IPS-NIHi7 (cell line): ENCODE measurements around the gene HIC1.

ENCODE experiments used
- DNase-seq: peaks from one replicate; pipeline ENCODE4 v3.0.0; 2012; ENCODE audit warnings: mixed read lengths; ENCODE audit errors: extremely low spot score

HIC1 gene

DNA sequence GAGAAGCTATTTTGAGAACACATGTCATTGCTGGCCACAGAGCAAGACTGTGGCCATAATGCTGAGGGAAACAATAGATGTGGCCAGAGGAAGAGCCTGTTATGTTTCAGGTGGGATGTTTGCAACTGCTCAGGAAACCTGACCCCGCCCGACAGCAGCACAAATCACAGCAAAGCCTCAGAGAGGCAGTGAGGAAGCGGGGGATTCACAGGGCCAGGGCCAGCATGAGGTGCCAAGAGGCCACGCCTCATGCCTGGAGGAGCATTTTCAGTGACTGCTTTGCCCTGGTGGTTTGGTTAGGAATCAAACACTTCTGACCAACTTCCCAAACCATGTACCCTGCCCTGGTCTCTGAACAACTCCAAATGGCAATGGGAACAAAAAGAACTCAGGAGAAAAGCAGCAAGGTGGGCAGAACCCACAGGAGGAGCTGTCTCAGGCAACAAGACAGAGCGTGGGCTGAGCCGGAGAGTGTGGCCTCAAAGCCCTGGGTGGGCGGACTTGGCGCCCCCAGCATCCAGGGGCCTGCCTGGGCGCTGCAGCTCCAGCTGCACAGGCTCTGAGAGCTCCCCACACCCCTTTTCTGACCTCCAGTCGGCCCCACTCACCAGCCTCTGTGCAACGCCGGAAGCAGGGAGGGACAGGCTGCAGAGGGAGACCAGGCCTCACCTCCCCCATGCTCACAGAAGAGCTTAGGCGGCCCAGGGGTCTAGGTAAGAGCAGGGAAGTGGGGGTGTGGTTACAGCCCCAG lies 20.6 kb downstream of the HIC1 start:
- no peak for DNase-seq

DNA sequence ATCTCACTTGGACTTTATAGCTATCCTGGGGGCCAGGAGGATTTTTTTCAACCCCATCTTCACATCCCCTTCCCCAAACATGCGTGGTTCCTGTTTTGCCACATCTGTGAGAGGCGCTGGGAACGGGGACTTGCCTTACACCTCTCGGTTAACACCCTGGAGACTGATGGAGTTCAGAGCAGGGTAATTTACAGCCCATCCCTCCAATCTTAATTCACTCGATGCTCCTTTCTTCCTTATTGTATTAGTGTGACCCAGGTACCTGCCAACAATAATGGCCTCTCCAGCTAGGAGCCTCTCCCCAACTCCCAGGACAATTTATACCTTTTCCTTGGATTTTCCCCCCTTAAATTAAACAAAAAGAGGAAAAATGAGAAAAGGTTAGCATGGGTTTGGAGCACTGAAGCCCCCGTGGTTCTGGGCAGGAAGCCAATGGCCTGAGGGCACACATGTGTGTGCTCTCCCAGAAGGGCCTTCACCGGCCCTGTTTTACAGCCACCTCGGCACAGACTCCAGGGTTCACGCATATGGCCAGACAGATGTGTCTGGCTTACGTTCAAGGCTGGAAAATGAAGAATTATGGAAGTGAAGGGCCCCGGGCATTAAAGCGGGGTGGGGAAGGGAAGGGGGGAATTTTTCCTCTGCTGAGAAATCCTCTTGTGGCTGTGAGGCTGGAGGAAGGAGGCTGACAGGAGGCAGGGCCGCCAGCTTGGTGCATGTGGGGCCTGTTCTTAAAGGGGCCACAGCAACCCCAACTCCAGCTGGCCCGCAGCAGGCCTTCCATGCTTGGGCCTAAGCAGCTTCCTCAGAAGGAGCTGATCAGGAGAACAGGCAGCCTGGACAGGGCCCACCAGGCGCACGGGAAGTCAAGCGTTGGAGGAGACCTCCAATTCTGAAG lies 21.4 kb downstream of the HIC1 start:
- no peak for DNase-seq

DNA sequence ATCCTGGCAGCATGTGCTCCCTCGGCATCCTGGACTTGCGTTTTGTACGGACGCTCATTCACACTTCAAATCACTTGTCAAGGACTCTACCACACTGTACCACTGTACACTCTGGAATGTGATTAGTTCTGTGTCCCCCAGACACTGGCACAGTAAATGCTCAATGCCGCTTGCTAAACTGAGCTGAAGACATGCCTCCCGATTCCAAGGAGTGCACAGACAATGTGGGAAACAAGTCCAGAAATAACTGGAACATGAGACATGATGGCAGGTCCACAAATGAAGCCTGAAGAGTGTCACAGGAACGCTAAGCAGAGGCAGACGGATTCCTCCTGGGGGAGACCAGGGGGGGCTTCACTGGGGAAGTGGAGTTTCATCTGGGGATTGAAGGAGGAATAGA lies 22.1 kb downstream of the HIC1 start:
- no peak for DNase-seq

DNA sequence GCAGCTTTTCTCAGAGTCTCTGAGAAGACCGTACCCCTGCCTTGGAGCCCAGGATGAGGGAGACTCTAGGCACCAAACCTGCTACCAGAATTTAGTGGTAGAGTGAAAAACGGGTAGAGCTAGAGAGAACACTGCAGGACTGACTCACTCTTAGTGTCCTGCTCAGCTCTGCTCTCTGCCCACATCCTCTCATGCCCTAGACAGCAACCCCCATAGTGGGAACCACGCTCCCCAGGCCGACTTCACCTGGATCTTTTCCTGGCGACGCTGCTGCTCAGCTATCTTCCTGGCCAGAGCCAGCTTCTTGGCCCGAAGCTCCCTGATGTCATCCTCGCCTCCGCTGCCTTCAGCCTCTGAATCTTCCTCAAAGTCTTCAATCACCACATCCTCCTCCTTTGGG lies 26.7 kb downstream of the HIC1 start:
- no peak for DNase-seq

DNA sequence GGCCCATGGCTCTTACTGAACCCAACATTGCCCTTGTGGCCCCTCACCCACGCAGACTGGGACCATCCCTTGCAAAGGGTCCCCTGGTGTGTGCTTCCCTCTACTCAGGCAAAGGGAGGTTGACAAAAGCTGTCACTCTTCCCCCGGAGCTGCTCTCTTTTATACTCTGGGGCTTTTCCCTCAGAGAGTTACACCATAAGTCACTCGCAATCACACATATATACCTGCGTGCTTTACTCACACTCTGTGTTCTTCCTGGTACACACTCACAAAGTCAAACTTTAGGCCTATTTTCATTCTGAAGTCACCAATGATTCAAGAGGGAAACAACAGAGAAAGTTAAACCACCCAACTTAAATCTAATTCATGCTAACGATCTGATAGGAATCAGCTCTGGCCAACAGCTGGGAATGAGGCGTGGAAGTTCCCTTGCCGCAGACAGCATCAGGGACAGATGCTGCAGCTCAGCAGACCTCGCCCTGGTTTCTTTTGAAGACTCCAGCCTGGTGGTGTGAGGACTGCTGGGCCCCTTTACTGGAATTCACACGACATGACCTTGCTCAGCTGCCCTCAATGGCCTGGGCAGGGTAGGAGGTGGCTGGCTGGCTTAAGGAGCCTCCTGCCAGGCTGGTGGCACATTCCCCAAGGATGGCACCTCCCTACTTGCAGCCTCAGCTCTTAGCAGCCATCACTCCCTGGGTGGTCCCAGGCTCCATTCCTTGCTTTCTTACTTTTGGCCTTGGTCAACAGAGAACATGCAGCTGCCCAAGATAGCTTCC lies 27.3 kb downstream of the HIC1 start:
- no peak for DNase-seq

DNA sequence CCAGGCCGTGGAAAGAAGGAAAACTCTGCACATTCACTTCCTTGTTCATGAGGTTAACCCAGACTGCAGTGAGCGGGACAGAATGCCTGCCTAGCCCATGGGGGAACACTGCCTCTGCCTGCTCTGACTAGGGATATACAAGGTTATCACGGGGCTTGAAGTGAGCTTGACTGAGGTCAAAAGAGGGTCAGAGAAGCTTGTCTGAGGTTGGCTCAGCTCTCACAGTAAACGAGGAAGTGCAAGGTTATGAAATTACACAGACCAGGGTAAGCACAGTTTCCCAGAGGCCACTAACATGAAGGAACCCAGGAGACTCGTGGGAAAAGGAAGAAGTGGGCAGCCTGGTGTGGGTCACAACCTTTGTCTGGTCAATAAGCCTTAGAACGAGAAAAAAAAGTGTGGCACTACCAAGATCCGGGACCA lies 28.7 kb downstream of the HIC1 start:
- DNase-seq: no peak

DNA sequence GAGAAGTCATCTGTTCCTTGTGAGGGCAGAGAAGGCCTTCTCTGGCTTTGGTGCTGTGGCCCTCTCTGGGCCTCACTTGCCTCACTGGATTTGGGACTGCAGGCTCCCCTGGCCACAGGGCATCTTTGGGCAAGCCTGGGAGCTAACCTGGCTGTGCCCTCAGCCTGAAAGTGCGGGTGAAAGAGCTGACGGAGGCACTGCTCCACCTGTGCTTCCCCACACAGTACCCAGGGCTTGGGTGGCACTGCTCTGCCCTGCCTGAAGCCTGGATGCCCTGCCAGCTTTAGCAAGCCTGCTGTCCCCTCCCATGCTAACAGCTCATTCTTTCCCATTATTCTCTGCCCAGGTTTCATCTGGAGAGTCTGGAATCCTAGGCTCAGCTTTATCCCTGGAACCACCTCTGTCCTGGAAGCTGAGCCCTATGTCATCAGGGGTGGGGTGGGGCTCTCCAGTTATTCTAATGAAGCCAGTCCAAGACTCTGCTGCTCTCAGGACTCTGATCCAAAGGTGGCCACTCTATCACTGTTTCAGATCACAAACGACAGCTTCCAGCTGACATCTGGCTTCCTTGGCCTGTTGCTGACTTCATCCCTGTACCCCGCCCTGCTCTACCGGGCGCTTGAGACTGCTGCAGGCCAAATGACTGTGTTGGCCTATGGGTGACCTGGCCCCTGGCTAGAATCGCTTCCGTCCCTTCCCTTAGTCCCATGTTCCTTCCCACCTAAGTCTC lies 29.3 kb downstream of the HIC1 start:
- DNase-seq: no peak

DNA sequence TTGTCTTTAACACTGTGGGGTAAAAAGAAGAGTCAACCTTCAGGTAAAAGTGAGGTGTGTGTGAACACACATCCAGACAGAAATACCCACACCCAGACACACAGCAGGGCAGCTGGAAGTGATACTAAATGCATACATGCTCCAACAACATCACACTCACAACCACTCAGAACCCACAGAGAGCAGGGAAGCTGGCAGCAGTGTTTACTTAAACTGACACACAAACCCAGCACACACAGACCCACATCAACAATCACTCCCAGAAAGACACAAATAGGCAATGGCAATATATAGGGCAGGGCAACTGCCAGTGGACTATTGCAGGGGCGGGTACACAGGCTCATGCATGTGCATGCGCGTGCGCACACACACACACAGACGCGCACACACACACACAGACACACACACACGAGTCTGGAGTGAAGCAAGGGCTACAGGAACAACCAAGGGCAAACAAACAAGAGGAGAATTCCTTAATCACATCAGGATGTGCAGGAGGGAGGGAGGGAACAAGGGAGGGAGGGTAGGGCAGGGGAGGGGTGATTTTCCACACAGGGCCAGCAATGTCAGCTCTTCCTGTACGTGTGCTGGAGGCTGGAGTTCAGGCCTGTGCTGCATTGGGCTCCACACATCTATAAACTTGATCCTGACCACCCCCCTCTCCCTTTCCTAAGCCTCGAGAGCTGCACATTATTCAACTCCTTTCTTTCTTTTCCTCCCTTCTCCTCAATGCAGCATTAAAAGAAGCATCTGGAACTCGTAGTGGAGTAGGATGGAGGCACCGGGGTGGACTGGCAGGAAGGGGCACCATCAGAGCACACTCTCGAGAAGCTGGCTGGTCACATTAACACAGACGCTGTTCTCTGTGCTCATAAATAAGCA lies 30.1 kb downstream of the HIC1 start:
- no peak for DNase-seq

DNA sequence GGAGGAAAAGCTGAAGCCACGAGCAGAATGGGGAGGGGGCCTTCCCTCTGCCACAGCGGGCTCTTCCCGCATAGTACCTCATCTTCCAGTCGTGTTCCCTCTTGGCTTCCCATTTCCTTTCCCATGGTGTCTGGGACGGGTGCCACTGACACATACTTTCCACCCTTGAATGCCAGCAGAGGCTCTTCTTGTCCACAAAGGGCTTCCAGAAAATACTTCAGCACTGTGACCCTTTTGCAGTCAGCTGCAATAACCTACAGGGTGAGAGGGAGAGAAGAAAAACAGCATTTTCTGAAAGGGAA lies 30.7 kb downstream of the HIC1 start:
- no peak for DNase-seq

DNA sequence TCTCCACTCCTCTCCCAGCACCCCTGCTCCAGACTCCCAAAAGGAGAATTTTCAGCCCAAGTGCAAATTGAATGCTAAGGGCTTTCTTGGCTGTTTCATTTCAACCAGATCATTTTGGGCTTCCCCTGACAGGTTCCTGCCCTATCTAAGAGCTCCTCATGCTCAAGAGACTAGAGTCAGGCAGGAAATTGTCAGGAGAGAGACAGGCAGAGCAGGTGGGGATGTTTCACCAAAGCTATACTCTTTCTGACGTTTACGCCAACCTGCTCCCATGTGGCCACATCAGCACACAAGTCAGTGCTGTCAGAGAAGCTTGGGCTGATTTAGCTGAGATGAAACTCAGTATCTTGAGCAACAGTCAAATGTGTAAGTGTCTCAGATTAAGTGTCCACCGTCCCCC lies 31.4 kb downstream of the HIC1 start:
- no peak for DNase-seq

DNA sequence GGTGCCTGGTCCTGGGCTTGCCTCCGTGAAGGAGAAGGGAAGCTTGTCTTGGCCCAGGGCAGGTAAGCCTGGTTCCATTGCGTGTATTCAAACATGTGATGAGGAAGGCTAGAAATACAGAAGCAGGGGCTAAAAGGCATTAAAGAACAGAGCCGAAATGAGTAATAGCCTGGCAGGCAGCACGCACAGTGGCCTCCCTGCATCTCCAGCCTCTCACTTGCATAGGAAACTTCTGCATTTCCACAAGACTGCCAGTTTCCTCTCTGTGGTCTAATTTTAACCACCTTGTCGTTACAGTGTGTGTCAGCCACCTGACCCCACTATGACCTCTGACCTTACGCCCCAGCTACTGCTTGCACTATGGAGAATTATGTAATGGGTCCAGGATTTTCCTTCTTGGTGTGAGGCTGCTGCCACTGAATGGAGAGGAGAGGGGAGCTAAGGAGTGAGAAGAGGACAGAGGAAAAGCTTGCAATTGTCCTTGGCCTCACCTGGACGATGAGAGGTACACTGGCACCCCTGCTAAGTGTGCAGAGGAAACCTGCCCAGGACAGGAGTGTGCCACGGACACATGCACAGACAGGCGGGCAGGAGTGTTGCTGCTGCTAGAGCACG lies 32.8 kb downstream of the HIC1 start:
- DNase-seq: no peak

DNA sequence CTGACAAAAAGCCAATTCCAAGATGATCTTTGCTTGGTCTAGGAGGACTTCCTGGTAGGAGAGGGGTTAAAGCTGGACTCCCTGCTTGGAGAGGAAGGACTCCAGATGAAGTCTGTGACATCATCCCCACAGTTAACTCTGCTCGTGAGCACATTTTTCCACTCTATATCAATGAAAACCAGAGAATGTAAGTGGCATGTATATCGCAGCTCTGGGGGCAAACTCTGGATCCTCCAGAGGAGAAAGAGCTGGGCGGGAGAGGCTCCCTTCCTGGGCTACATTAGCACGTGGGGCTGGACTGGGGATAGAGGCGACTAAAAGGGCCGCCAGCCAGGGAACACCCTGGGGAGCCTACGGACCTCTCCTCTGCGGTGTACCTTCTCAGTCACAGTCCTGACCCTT lies 34.1 kb downstream of the HIC1 start:
- DNase-seq: no peak

DNA sequence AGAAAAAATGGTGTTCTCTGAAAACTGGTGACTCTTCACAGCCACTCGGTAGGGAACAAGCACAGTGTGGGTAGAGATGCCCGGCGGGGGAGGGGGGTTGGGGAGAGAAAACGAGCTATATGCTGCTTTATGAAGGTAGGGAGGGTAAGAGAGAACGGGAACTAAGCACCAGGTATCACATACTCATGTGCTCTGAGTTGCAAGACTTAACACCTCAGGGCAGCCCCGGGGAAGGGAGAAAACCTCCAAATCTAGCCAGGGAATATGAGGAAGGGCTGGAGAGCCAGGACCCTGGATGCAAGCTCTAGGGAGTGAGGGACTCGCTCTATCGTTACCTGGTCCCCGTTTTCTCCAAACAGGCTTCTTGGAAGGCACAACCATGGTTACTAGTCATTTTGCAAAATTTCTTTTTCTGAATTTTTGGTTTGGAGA lies 35.3 kb downstream of the HIC1 start:
- DNase-seq: no peak

DNA sequence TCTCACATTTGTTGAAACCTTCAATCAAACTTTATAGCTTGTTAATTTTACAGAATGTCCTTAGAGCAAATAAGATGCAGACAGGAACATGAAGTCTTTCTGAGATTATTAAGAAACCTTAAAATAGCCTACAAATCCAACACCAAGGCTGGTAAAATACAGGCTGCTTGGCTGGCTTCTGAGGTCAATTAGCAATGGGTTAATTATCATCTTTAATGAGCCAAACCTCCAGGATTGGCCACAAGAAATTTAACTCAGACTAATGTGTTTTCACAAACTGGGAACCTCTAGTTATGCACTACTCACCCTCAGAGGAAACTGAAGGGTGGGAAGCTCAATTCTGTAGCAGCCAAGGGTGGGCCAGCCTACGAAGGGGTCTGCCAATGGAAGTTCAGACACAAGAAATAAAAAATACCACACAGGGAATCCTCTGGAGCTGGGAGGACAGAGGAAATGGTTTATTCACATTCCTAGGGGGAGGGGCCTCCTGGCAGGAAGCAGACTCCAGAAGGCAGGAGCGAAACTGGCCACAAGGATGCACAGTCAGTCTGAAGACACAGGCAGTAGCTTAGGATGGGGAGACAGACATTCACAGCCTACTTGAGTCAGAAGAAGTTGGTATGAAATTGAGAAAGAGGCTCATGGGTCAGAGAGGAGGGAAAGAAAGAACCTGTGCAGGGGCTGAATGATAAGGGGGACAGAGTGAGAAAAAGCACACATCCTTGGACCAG lies 36.1 kb downstream of the HIC1 start:
- peak; percentile 85 for DNase-seq

DNA sequence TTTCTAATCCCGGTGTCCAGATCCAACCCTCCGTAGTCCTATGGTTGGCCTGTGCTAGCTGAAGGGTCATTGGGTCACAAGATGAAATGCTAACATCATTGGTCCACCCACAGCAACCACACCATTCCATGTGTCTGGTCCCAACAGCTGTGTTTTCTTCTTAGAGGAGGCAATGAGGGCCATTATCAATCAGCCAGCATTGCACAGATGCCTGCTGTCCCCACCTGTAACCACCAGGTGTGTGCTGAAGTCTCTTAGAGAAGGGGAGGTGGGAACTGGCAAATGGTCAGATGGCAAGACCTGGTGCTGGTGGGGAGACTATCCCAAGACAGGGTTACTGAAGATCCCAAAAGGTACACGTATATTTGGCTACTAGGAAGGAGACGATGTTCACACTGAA lies 37.4 kb downstream of the HIC1 start:
- no peak for DNase-seq

DNA sequence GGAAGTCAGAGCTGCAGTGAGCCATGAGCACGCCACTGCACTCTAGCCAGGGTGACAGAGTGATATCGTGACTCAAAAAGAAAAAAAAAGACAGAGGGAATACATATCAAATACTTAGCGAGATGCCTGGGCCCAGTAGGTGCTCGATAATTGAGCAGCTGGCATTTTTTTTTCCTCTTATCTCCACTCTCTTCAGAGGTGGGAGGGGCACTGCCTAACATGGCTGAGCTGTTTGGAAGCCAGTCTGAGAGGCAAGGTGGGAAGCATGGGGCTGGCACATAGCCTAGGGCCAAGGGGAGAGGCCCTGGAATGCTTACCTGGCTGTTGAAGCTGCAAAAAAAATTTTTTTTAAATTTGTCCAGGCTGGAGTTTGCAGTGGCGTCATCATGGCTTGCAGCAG lies 38.4 kb downstream of the HIC1 start:
- no peak for DNase-seq

DNA sequence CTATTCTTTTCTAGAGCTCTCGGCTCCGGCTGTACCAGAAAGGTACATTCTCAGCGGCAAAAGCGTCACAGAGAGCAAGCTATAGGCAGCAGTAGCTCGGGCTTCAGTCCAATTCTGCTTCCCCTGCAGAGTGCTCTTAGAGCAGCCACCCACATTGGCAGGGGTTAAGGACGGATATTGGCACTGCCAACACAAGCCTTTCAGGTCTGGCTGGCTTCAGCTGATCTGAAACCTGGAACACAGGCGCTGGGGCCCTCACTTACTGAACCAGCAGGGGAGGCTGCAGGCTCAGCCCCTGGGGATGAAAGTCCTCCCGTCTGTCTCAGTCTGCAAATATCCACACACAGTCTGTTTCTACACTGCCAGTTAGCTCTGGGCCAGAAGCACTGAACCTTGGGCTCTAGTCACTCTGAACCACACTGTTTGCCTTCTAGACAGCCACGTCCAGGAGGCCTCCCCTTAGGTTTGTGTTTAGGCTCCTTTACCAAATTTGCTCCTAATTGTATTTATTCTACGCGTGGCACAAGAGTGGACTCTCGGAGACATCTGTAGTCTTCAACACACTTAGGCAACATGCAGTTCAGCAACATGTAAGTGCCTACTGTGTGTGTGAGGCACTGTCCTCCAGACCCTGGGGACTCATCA lies 40.1 kb downstream of the HIC1 start:
- DNase-seq: peak; percentile 52

DNA sequence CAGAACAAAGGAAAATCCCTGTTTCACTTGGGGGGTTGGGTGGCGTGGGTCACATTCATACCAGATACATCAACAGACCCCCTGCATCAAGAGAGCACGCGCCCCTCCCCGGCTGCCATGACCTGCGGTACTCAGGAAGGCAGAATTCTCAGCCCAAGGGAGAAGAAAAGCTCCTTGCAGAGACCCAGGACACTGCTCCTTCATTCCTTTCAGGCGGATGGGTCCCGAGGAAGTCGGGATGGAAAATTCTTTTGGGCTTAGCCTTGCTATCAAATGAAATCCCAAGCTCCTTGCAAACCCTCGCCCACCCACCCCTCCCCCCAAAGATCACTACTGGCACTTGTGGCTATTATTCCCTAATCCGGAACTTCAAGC lies 40.6 kb downstream of the HIC1 start:
- DNase-seq: no peak
